K562 (cell line): Measurements from ENCODE around the gene ZC3H10. TPM values are rescaled to one million over a fixed set of nuclear protein-coding genes. Genes with fewer than 3 reads are reported as not detected.

Experiments used
- CAMTA2 ChIP-seq: fragments of 250-450 bp; sonication (Bioruptor Pico); conservative IDR thresholded peaks from 2 replicates; pipeline ENCODE4 v1.5.1; 2022
- CREB1 ChIP-seq, 2 experiments: sonication (generic) in 1 of 2; formaldehyde crosslinking in 1 of 2; IDR thresholded peaks; 2 replicates each; pipeline versions ENCODE4 v1.6.1 to v1.8.0; 2012 to 2022; ENCODE audit warnings: inconsistent platforms in 1 of 2, mild to moderate bottlenecking in 1 of 2, missing genetic modification reagents in 1 of 2, moderate library complexity in 1 of 2
- DIDO1 ChIP-seq: fragments of 450-650 bp; IDR thresholded peaks from 2 replicates; pipeline ENCODE4 v1.6.1; 2016; ENCODE audit warnings: low read depth, missing biosample characterization, missing genetic modification characterization
- ESRRB ChIP-seq: fragments of 250-450 bp; sonication (Bioruptor Pico); IDR thresholded peaks from 2 replicates; pipeline ENCODE4 v1.5.0; 2020; ENCODE audit warnings: mild to moderate bottlenecking, moderate library complexity, borderline replicate concordance
- FOSL1 ChIP-seq: fragments of 200-800 bp; sonication (Bioruptor generic); conservative IDR thresholded peaks from 2 replicates; pipeline ENCODE4 v1.6.1; 2016; ENCODE audit warnings: missing genetic modification characterization, missing compliant biosample characterization
- FOXA3 ChIP-seq, 2 experiments: fragments of 450-650 bp in 1 of 2; sonication (generic) in 1 of 2; formaldehyde crosslinking; IDR thresholded peaks in 1 of 2; conservative IDR thresholded peaks in 1 of 2; 2 replicates each; pipeline versions ENCODE4 v1.4.0 to v1.8.0; 2020 to 2022; ENCODE audit warnings: mild to moderate bottlenecking in 2 of 2, missing genetic modification reagents in 1 of 2
- NR4A1 ChIP-seq, 2 experiments: fragments of 250-450 bp in 1 of 2; fragments of 450-650 bp in 1 of 2; sonication (Bioruptor Pico) in 1 of 2; IDR thresholded peaks; 2 replicates each; pipeline versions ENCODE4 v1.4.0 to v1.6.1; 2016 to 2020; ENCODE audit warnings: mild to moderate bottlenecking in 2 of 2, missing compliant biosample characterization in 1 of 2, missing genetic modification characterization in 1 of 2, moderate library complexity in 1 of 2
- SMARCA4 ChIP-seq: fragments of 450-650 bp; IDR thresholded peaks from 2 replicates; pipeline ENCODE4 v1.6.1; 2016
- SNIP1 ChIP-seq: fragments of 450-650 bp; IDR thresholded peaks from 2 replicates; pipeline ENCODE4 v1.7.1; 2017; ENCODE audit warnings: low read depth, mild to moderate bottlenecking
- TBP ChIP-seq: optimal IDR thresholded peaks from 2 replicates; pipeline ENCODE3; 2011; ENCODE audit warnings: low read depth, low read length, improper control_type of control experiment
- TEAD1 ChIP-seq, 2 experiments: fragments of 450-650 bp in 1 of 2; sonication (generic) in 1 of 2; formaldehyde crosslinking; IDR thresholded peaks; 2 replicates each; pipeline versions ENCODE4 v1.4.0 to v1.8.0; 2020 to 2022; ENCODE audit warnings: mild to moderate bottlenecking in 2 of 2, missing genetic modification reagents in 1 of 2
- ZBED1 ChIP-seq: IDR thresholded peaks from 2 replicates; pipeline ENCODE4 v1.6.1; 2014
- ZNF24 ChIP-seq: fragments of 450-650 bp; IDR thresholded peaks from 2 replicates; pipeline ENCODE4 v1.6.1; 2016
- polyA plus RNA-seq, 8 experiments: library from polyadenylated mRNA; depleted of rRNA in 4 of 8; stranded (reverse) in 5 of 8; unstranded in 3 of 8; fragments of >200 nt; fragmentation: Nextera tagmentation in 2 of 8; fragmentation: Illumina TruSeq in 1 of 8; extraction: Ambion mirVana in 2 of 8; extraction: Trizol in 1 of 8; gene quantifications; 2 replicates each; pipeline versions ENCODE4 v1.2.1 to v1.2.3, GENCODE V29; 2011 to 2014; ENCODE audit warnings: inconsistent platforms in 1 of 8, missing spikeins in 1 of 8
- total RNA-seq, 7 experiments: library from RNA; depleted of rRNA in 6 of 7; stranded (reverse); fragments of >200 nt in 6 of 7; fragmentation: Illumina TruSeq in 2 of 7; extraction: Trizol in 2 of 7; gene quantifications; 2 replicates each; pipeline versions ENCODE4 v1.2.1 to v1.2.3, GENCODE V29; 2011 to 2021; ENCODE audit warnings: low replicate concordance in 1 of 7
- TF ChIP-seq, protein P1 (sequence below): sonication (generic); IDR thresholded peaks from 2 replicates; pipeline ENCODE4 v1.6.1; 2016
- TF ChIP-seq, protein P2 (sequence below): sonication (generic); formaldehyde crosslinking; IDR thresholded peaks from 2 replicates; pipeline ENCODE4 v1.8.0; 2022; ENCODE audit warnings: mild to moderate bottlenecking, missing genetic modification reagents
- TF ChIP-seq, protein P3 (sequence below): fragments of 450-650 bp; IDR thresholded peaks from 2 replicates; pipeline ENCODE4 v1.6.1; 2016; ENCODE audit warnings: mild to moderate bottlenecking, moderate library complexity

ZC3H10 gene
- total and polyA plus RNA-seq, 9 of the 15 experiments (the other 6 are each of a cell fraction or from before 2014, with no cell fraction given), result 0.31 to 4.1 (median 1.6) TPM

DNA sequence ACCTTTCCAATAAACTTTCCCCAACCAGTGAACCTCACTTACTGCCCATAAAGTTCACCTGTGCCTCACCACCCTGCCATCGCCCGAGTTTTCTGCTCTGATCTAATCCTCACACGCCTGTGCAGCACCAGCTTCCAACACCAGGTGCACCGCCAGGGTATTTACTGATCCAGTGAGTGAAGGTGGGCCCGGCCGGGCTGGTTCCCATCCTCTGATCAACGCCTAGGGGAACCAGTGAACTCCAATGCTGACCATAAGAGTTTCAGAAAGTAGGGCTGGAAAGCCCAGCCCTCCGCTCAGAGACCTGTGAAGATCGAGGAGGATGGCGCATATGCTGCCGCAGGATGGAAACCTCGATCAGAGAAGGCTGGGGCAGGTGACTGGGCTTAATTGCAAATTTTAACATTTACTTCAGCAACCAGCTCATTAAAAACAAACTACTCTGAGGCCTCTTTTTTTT lies 33.6 kb downstream of the ZC3H10 start (continued):
- TF ChIP-seq, protein P1, sequence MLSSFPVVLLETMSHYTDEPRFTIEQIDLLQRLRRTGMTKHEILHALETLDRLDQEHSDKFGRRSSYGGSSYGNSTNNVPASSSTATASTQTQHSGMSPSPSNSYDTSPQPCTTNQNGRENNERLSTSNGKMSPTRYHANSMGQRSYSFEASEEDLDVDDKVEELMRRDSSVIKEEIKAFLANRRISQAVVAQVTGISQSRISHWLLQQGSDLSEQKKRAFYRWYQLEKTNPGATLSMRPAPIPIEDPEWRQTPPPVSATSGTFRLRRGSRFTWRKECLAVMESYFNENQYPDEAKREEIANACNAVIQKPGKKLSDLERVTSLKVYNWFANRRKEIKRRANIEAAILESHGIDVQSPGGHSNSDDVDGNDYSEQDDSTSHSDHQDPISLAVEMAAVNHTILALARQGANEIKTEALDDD, result peak; percentile 53
- no peak for TF ChIP-seq ESRRB
- TF ChIP-seq TEAD1 (CRISPR knock-in tag; IDR thresholded peaks at IDR 0.05), result peak in 1 of 2 experiments; percentile 50; a peak in 1 of 4 replicates
- TF ChIP-seq, protein P2, sequence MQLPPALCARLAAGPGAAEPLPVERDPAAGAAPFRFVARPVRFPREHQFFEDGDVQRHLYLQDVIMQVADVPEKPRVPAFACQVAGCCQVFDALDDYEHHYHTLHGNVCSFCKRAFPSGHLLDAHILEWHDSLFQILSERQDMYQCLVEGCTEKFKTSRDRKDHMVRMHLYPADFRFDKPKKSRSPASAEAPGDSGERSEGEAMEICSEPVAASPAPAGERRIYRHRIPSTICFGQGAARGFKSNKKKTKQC, result peak; percentile 81
- no peak for TF ChIP-seq CREB1 (IDR thresholded peaks at IDR 0.05)
- no peak for TF ChIP-seq CREB1 (CRISPR knock-in tag; IDR thresholded peaks at IDR 0.05)
- peak; percentile 60; the same call in 1 of the 2 replicates for TF ChIP-seq ZBED1
- TF ChIP-seq ZNF24, result no peak
- peak; percentile 72 for TF ChIP-seq TBP
- TF ChIP-seq, protein P3, sequence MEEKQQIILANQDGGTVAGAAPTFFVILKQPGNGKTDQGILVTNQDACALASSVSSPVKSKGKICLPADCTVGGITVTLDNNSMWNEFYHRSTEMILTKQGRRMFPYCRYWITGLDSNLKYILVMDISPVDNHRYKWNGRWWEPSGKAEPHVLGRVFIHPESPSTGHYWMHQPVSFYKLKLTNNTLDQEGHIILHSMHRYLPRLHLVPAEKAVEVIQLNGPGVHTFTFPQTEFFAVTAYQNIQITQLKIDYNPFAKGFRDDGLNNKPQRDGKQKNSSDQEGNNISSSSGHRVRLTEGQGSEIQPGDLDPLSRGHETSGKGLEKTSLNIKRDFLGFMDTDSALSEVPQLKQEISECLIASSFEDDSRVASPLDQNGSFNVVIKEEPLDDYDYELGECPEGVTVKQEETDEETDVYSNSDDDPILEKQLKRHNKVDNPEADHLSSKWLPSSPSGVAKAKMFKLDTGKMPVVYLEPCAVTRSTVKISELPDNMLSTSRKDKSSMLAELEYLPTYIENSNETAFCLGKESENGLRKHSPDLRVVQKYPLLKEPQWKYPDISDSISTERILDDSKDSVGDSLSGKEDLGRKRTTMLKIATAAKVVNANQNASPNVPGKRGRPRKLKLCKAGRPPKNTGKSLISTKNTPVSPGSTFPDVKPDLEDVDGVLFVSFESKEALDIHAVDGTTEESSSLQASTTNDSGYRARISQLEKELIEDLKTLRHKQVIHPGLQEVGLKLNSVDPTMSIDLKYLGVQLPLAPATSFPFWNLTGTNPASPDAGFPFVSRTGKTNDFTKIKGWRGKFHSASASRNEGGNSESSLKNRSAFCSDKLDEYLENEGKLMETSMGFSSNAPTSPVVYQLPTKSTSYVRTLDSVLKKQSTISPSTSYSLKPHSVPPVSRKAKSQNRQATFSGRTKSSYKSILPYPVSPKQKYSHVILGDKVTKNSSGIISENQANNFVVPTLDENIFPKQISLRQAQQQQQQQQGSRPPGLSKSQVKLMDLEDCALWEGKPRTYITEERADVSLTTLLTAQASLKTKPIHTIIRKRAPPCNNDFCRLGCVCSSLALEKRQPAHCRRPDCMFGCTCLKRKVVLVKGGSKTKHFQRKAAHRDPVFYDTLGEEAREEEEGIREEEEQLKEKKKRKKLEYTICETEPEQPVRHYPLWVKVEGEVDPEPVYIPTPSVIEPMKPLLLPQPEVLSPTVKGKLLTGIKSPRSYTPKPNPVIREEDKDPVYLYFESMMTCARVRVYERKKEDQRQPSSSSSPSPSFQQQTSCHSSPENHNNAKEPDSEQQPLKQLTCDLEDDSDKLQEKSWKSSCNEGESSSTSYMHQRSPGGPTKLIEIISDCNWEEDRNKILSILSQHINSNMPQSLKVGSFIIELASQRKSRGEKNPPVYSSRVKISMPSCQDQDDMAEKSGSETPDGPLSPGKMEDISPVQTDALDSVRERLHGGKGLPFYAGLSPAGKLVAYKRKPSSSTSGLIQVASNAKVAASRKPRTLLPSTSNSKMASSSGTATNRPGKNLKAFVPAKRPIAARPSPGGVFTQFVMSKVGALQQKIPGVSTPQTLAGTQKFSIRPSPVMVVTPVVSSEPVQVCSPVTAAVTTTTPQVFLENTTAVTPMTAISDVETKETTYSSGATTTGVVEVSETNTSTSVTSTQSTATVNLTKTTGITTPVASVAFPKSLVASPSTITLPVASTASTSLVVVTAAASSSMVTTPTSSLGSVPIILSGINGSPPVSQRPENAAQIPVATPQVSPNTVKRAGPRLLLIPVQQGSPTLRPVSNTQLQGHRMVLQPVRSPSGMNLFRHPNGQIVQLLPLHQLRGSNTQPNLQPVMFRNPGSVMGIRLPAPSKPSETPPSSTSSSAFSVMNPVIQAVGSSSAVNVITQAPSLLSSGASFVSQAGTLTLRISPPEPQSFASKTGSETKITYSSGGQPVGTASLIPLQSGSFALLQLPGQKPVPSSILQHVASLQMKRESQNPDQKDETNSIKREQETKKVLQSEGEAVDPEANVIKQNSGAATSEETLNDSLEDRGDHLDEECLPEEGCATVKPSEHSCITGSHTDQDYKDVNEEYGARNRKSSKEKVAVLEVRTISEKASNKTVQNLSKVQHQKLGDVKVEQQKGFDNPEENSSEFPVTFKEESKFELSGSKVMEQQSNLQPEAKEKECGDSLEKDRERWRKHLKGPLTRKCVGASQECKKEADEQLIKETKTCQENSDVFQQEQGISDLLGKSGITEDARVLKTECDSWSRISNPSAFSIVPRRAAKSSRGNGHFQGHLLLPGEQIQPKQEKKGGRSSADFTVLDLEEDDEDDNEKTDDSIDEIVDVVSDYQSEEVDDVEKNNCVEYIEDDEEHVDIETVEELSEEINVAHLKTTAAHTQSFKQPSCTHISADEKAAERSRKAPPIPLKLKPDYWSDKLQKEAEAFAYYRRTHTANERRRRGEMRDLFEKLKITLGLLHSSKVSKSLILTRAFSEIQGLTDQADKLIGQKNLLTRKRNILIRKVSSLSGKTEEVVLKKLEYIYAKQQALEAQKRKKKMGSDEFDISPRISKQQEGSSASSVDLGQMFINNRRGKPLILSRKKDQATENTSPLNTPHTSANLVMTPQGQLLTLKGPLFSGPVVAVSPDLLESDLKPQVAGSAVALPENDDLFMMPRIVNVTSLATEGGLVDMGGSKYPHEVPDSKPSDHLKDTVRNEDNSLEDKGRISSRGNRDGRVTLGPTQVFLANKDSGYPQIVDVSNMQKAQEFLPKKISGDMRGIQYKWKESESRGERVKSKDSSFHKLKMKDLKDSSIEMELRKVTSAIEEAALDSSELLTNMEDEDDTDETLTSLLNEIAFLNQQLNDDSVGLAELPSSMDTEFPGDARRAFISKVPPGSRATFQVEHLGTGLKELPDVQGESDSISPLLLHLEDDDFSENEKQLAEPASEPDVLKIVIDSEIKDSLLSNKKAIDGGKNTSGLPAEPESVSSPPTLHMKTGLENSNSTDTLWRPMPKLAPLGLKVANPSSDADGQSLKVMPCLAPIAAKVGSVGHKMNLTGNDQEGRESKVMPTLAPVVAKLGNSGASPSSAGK, result peak; percentile 65
- no peak for TF ChIP-seq FOSL1 (tag)
- TF ChIP-seq CAMTA2 (CRISPR knock-in tag), result no peak
- 0 out of 4 replicates have a peak, but pooled peaks of 1 of the 2 experiments have one; percentile 70 for TF ChIP-seq FOXA3 (CRISPR knock-in tag; conservative IDR thresholded peaks at IDR 0.05 in 1 of 2, IDR thresholded peaks at IDR 0.05 in 1 of 2)
- TF ChIP-seq SNIP1, result peak; percentile 2; the same call in 1 of the 2 replicates
- TF ChIP-seq NR4A1 (CRISPR knock-in tag; IDR thresholded peaks at IDR 0.05), result no peak
- 0 out of 2 replicates have a peak, but pooled peaks have one; percentile 51 for TF ChIP-seq NR4A1 (tag; IDR thresholded peaks at IDR 0.05)
- 0 out of 2 replicates have a peak, but pooled peaks have one; percentile 20 for TF ChIP-seq SMARCA4
- TF ChIP-seq DIDO1 (tag), result no peak
